ENCODE results near the gene PTPRK. TPM values are rescaled to one million over a fixed set of nuclear protein-coding genes. Genes with fewer than 3 reads are reported as not detected.

The PTPRK gene
- total and polyA plus RNA-seq, 2 of the 8 experiments (the other 6 are each of a cell fraction or from before 2014, with no cell fraction given), result 11.4 to 47.3 TPM

- TF ChIP-seq CREB1 (IDR thresholded peaks at IDR 0.05) (no peak), JUND (IDR thresholded peaks at IDR 0.05; ENCODE audit: low read length) (no peak), SP1 (IDR thresholded peaks at IDR 0.05; ENCODE audit: low read depth, low read length) (no peak)
These were observed 42.0 kb downstream of the PTPRK start (continued) for GRCh38 chr6:128478230-128479047.
